Naive thymus-derived CD4-positive, alpha-beta T cell (primary cell): ENCODE data around the gene CDK17. TPM values are rescaled to one million over a fixed set of nuclear protein-coding genes. Genes with fewer than 3 reads are reported as not detected.

Experiments
- ATAC-seq: fragments of 150-1000 bp; cut with Tn5 transposase; 2 replicates; pipeline ENCODE4 v1.10.0; 2021; ENCODE audit warnings: mild to moderate bottlenecking, moderate library complexity
- CTCF ChIA-PET: fragments of 350-600 bp; sonication (Branson Sonifier 250); formaldehyde crosslinking; loops from one replicate; lab custom pipeline; 2021; ENCODE audit warnings: antibody characterized with exemption; lab: Charles Lee
- POLR2A ChIA-PET: fragments of 350-600 bp; sonication (Branson Sonifier 250); formaldehyde crosslinking; loops from one replicate; lab custom pipeline; 2021; ENCODE audit warnings: antibody characterized with exemption, inconsistent platforms; lab: Charles Lee
- DNase-seq, 9 donors: peaks; one replicate each; pipeline versions ENCODE4 v3.0.0 to v3.0.0-alpha.2; 2020 to 2022; ENCODE audit warnings: mixed read lengths in 1 of 9
- H3K27ac ChIP-seq: one replicate; pipeline ENCODE4 v1.7.0; 2013; ENCODE audit warnings: mild to moderate bottlenecking, low read depth, low read length, moderate library complexity
- H3K27me3 ChIP-seq, 2 donors: one replicate each; pipeline ENCODE4 v1.7.0; 2013; ENCODE audit warnings: low read length in 2 of 2, mild to moderate bottlenecking in 2 of 2, moderate library complexity in 2 of 2; ENCODE audit not compliant: control insufficient read depth in 2 of 2, insufficient read depth in 2 of 2
- H3K36me3 ChIP-seq, 3 experiments: 1 replicate in 2 of 3; 2 replicates in 1 of 3; pipeline ENCODE4 v1.7.0; 2013; ENCODE audit warnings: low read length in 3 of 3, mild to moderate bottlenecking in 3 of 3, moderate library complexity in 1 of 3; ENCODE audit not compliant: insufficient read depth in 3 of 3, control insufficient read depth in 2 of 3
- H3K4me1 ChIP-seq, 2 donors: one replicate each; pipeline ENCODE4 v1.7.0; 2013; ENCODE audit warnings: low read length in 2 of 2, mild to moderate bottlenecking in 2 of 2, moderate library complexity in 1 of 2; ENCODE audit not compliant: control insufficient read depth in 2 of 2, insufficient read depth in 2 of 2
- H3K4me3 ChIP-seq: 2 replicates; pipeline ENCODE4 v1.7.0; 2013; ENCODE audit warnings: mild to moderate bottlenecking, low read length
- H3K9me3 ChIP-seq, 3 experiments: 1 replicate in 2 of 3; 2 replicates in 1 of 3; pipeline ENCODE4 v1.7.0; 2013; ENCODE audit warnings: low read length in 3 of 3; ENCODE audit not compliant: control insufficient read depth in 2 of 3
- H3K27ac Mint-ChIP-seq, 9 donors: one replicate each; pipeline ENCODE4 v1.8.0; 2020 to 2022; ENCODE audit warnings: mixed read lengths in 9 of 9, mild to moderate bottlenecking in 8 of 9, moderate library complexity in 5 of 9, inconsistent platforms in 2 of 9
- H3K27me3 Mint-ChIP-seq, 5 donors: one replicate each; pipeline ENCODE4 v1.8.0; 2021 to 2022; ENCODE audit warnings: mixed read lengths in 5 of 5, mild to moderate bottlenecking in 1 of 5
- H3K36me3 Mint-ChIP-seq, 5 donors: one replicate each; pipeline ENCODE4 v1.8.0; 2020 to 2022; ENCODE audit warnings: mixed read lengths in 5 of 5, mild to moderate bottlenecking in 3 of 5, inconsistent platforms in 1 of 5
- H3K4me1 Mint-ChIP-seq, 7 donors: one replicate each; pipeline ENCODE4 v1.8.0; 2020 to 2022; ENCODE audit warnings: mixed read lengths in 7 of 7, mild to moderate bottlenecking in 3 of 7, inconsistent platforms in 1 of 7
- H3K4me3 Mint-ChIP-seq, 10 donors: one replicate each; pipeline ENCODE4 v1.8.0; 2020 to 2022; ENCODE audit warnings: mild to moderate bottlenecking in 10 of 10, mixed read lengths in 10 of 10, moderate library complexity in 6 of 10, inconsistent platforms in 2 of 10
- H3K9me3 Mint-ChIP-seq, 11 donors: one replicate each; pipeline ENCODE4 v1.8.0; 2020 to 2022; ENCODE audit warnings: mixed read lengths in 11 of 11, mild to moderate bottlenecking in 4 of 11, inconsistent platforms in 1 of 11, moderate library complexity in 1 of 11
- intact Hi-C, 2 donors: fragments of 100-400 bp; cut with micrococcal nuclease; formaldehyde crosslinking; loops; one replicate each; pipeline ENCODE4 v1.15.1; 2023
- polyA plus RNA-seq, 2 donors: library from polyadenylated mRNA; unstranded; fragments of 300-500 nt; fragmentation: Illumina TruSeq; gene quantifications; one replicate each; pipeline ENCODE4 v1.2.3, GENCODE V29; 2021
- total RNA-seq, 6 experiments: library from RNA in 5 of 6; stranded (reverse) in 5 of 6; gene quantifications; 1 replicate in 5 of 6; 2 replicates in 1 of 6; pipeline ENCODE4 v1.2.3 and lab custom pipeline; 2021 to 2026

Gene CDK17
- total and polyA plus RNA-seq, 7 experiments from 2014 or later: 30.0 to 112 (median 67.0) TPM

DNA sequence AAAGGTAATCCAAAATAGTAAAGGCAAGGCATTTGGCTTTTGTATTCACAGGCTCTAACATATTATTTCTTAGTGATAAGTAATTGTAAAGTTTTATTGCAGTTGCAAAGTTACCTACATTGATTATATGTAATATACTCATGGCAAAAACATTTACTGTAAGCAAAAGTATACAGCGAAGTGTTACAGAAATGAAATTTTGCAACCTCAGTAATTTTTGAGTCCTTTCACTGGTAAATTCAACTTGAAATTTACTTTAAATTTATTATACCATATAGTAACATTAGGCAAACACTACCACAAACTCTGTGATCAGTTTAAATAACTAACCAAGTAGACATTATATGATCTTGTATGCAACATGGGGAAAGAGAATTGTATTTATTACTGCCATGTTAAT lies 89.0 kb downstream of the CDK17 start:
- no peak overlapping the region for H3K27ac ChIP-seq
- CTCF ChIA-PET: interaction anchor here (1.6 kb wide), 1 partner anchor 90 kb away, joined by 7 read pairs; the partner anchor contains the start of gene CDK17
- H3K4me1 Mint-ChIP-seq: peaks cover 10 to 53% (median 39%) of the 10 kb centered on the region in 7 donors
- peaks cover 5 to 14% (median 12%) of the 10 kb centered on the region in 5 donors for H3K36me3 Mint-ChIP-seq
- H3K4me3 ChIP-seq: no peak overlapping the region
- no peaks in the 10 kb centered on the region for H3K9me3 ChIP-seq
- intact Hi-C loops: no loop called here
- peaks cover 0 to 8% (median 0%) of the 10 kb centered on the region in 3 experiments for H3K36me3 ChIP-seq
- no peak overlapping the region for H3K27ac Mint-ChIP-seq
- H3K4me3 Mint-ChIP-seq: no peak overlapping the region
- H3K9me3 Mint-ChIP-seq: no peaks in the 10 kb centered on the region
- DNase-seq: no peak
- ATAC-seq: no peak
- POLR2A ChIA-PET: interaction anchor here (1.4 to 1.6 kb wide), 2 partner anchors 26 to 89 kb away, joined by 3 read pairs; partner anchors contain the start of gene CDK17
- H3K27me3 Mint-ChIP-seq: no peaks in the 10 kb centered on the region
- H3K27me3 ChIP-seq: no peaks in the 10 kb centered on the region
- H3K4me1 ChIP-seq: peaks cover 0 to 4% of the 10 kb centered on the region in 2 donors

DNA sequence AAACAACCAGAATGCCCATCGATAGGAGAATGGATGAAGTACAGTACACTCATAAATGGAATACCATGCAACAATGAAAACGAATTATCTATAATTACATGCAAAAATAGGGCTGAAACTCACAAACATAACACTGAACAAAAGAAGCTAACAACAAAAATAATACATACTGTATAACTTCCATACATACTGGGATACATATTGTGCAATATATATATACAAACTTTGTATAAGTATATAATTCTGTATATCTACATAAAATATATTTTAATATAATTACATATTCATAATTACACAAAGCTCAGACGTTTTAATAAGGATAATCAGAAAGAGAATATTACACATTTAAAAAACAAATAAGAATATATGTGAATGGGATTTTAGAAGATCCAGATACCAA lies 90.2 kb downstream of the CDK17 start:
- CTCF ChIA-PET: no interaction called here

DNA sequence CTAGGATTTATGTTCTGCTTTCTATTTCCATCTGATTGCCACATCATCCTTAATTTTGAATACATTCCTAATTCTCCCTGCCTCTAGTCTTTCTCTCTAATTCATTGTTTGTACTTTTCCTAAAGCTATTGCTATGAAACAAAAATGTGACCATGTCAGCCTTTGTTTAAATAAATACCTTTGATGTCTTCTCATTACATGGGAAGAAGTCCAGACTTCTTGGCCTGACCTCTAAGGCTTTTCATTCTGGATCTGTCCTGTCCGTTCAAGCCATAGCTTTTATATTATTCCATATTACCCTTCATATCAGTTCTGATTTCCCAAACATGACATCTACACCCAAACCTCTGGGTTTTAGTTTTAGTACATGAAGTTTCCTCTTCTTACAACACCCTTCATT lies 91.4 kb downstream of the CDK17 start:
- ATAC-seq (no peak), DNase-seq (no peak)
- Mint-ChIP-seq H3K27ac (peak overlapping the region in 4 of 9 donors; percentile 29 to 76 (median 36)), H3K36me3 (peaks cover 5 to 18% (median 12%) of the 10 kb centered on the region in 5 donors), H3K27me3 (no peaks in the 10 kb centered on the region), H3K4me1 (peaks cover 10 to 51% (median 31%) of the 10 kb centered on the region in 7 donors), H3K4me3 (peak overlapping the region in 1 of 10 donors; percentile 30), H3K9me3 (no peaks in the 10 kb centered on the region)
- H3K36me3 ChIP-seq: peaks cover 0 to 8% (median 0%) of the 10 kb centered on the region in 3 experiments
- POLR2A ChIA-PET: interaction anchor here (0.7 kb wide), 1 partner anchor 14 kb away, joined by 4 read pairs; no protein-coding TSS in a partner anchor
- no peak overlapping the region for H3K27ac ChIP-seq
- no peaks in the 10 kb centered on the region for H3K27me3 ChIP-seq
- intact Hi-C loops: loop anchor here in 1 of 2 donors (2.0 kb wide), 1 partner anchor 14 kb away; no protein-coding TSS in a partner anchor
- CTCF ChIA-PET: interaction anchor here (1.0 kb wide), 1 partner anchor 92 kb away, joined by 5 read pairs; the partner anchor contains the start of gene CDK17
- H3K4me3 ChIP-seq: no peak overlapping the region
- H3K9me3 ChIP-seq: no peaks in the 10 kb centered on the region
- no peaks in the 10 kb centered on the region for H3K4me1 ChIP-seq

More for the DNA sequence above, 90.2 kb downstream of the CDK17 start:
- Histone ChIP-seq H3K36me3 (peaks cover 0 to 8% (median 0%) of the 10 kb centered on the region in 3 experiments), H3K4me1 (peaks cover 0 to under 1% of the 10 kb centered on the region in 2 donors), H3K4me3 (no peak overlapping the region), H3K27me3 (no peaks in the 10 kb centered on the region), H3K9me3 (no peaks in the 10 kb centered on the region), H3K27ac (no peak overlapping the region)
- Mint-ChIP-seq H3K4me1 (peaks cover 11 to 53% (median 41%) of the 10 kb centered on the region in 7 donors), H3K36me3 (peaks cover 5 to 18% (median 12%) of the 10 kb centered on the region in 5 donors), H3K27me3 (no peaks in the 10 kb centered on the region), H3K4me3 (no peak overlapping the region), H3K9me3 (no peaks in the 10 kb centered on the region), H3K27ac (peak overlapping the region in 2 of 9 donors; percentile 6 to 36)
- ATAC-seq (no peak), DNase-seq (no peak)
- intact Hi-C loops: no loop called here
- POLR2A ChIA-PET: interaction anchor here (0.5 to 1.6 kb wide), 4 partner anchors 16 to 90 kb away, joined by 3 read pairs; partner anchors contain the start of gene CDK17

DNA sequence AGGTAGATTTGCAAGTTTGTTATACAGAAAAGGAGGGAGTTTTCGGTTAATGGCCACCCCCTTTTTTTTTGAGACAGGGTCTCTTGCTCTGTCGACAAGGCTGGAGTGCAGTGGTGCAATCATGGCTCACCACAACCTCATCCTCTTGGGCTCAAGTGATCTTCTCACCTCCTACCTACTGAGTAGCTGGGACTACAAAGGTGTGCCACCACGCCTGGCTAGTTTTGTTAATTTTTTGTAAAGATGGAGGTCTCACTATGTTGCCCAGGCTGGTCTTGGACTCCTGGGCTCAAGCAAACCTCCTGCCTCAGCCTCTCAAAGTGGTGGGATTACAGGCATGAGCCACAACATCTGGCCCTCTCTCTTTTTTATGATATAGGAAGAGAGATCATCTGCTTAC lies 94.6 kb downstream of the CDK17 start:
- POLR2A ChIA-PET: interaction anchor here (2.6 kb wide), 1 partner anchor 93 kb away, joined by 10 read pairs; no protein-coding TSS in a partner anchor
- CTCF ChIA-PET: no interaction called here
- Histone ChIP-seq H3K27me3 (no peaks in the 10 kb centered on the region), H3K9me3 (no peaks in the 10 kb centered on the region), H3K36me3 (peaks cover 0 to 8% (median 0%) of the 10 kb centered on the region in 3 experiments), H3K27ac (no peak overlapping the region), H3K4me1 (no peaks in the 10 kb centered on the region), H3K4me3 (no peak overlapping the region)
- H3K27me3 Mint-ChIP-seq: no peaks in the 10 kb centered on the region
- intact Hi-C loops: loop anchor here in 1 of 2 donors (2.0 kb wide), 1 partner anchor 95 kb away; the partner anchor contains the start of gene CDK17
- no peak for ATAC-seq
- H3K4me1 Mint-ChIP-seq: peaks cover 13 to 55% (median 34%) of the 10 kb centered on the region in 7 donors
- H3K27ac Mint-ChIP-seq: peak overlapping the region in 3 of 9 donors; percentile 43 to 54 (median 50)
- H3K36me3 Mint-ChIP-seq: peaks cover 5 to 23% (median 14%) of the 10 kb centered on the region in 5 donors
- H3K4me3 Mint-ChIP-seq: no peak overlapping the region
- no peaks in the 10 kb centered on the region for H3K9me3 Mint-ChIP-seq
- DNase-seq: no peak

DNA sequence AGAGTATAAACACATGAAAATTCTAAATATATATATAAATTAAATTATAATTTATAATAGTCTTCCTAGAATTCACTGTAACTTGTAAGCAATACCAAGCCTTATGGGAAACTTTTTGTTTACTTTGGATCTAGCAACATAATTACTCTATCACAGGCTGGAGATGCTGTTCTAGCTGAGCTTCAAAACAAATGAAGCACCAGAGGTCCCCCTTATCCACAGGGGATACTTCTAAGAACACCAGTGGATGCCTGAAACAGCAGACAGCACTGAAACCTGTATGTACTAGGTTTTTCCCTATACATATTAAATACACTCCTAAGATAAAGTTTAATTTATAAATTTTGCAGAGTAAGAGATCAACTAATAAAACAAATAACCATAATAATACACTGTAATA lies 96.6 kb downstream of the CDK17 start:
- Mint-ChIP-seq H3K27me3 (no peaks in the 10 kb centered on the region), H3K4me3 (no peak overlapping the region), H3K4me1 (peaks cover 8 to 45% (median 30%) of the 10 kb centered on the region in 7 donors), H3K27ac (no peak overlapping the region), H3K36me3 (peaks cover 0 to 21% (median 14%) of the 10 kb centered on the region in 5 donors), H3K9me3 (no peaks in the 10 kb centered on the region)
- Histone ChIP-seq H3K36me3 (peaks cover 0 to 8% (median 7%) of the 10 kb centered on the region in 3 experiments), H3K9me3 (no peaks in the 10 kb centered on the region), H3K4me1 (no peaks in the 10 kb centered on the region), H3K27ac (no peak overlapping the region), H3K27me3 (no peaks in the 10 kb centered on the region), H3K4me3 (no peak overlapping the region)
- ATAC-seq: no peak
- ChIA-PET POLR2A (interaction anchor here (0.5 to 0.7 kb wide), 2 partner anchors 8 to 11 kb away, joined by 3 read pairs; no protein-coding TSS in a partner anchor), CTCF (interaction anchor here (1.1 kb wide), 1 partner anchor 213 kb away, joined by 3 read pairs; no protein-coding TSS in a partner anchor)
- intact Hi-C loops: loop anchor here in 1 of 2 donors (2.0 kb wide), 1 partner anchor 17 kb away; no protein-coding TSS in a partner anchor
- no peak for DNase-seq

DNA sequence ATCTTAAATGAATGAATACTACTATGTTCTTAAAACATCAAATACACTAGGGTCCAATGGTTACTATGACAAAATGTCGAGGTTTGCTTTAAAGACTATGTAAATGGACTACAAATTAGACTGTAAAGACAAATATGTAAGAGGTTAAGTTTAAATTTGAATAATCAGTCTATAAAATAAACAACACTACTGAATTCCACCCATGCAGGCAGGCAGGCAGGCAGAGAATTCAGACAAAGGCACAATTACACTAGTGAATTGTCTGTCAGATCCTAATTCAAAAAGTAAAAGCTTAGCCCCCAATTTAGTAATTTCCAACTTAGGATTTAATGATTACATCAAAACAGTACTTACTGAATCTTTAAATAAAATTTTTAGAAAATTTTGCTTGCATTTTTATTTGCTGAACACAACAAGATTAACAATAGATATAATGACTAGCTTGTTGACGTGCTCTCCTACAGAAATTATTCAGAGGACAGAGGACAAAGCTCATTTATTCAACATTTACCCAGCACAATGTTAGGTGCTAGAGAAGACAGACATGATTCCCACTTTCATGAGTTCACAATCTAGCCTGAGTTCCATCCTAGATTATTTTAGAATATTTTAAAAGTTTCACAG lies 97.4 kb downstream of the CDK17 start:
- Mint-ChIP-seq H3K36me3 (peaks cover 0 to 22% (median 14%) of the 10 kb centered on the region in 5 donors), H3K4me1 (peaks cover 7 to 44% (median 29%) of the 10 kb centered on the region in 7 donors), H3K27ac (no peak overlapping the region), H3K9me3 (no peaks in the 10 kb centered on the region), H3K27me3 (no peaks in the 10 kb centered on the region), H3K4me3 (no peak overlapping the region)
- Histone ChIP-seq H3K36me3 (peaks cover 0 to 8% (median 7%) of the 10 kb centered on the region in 3 experiments), H3K4me1 (no peaks in the 10 kb centered on the region), H3K9me3 (no peaks in the 10 kb centered on the region), H3K4me3 (no peak overlapping the region), H3K27ac (no peak overlapping the region), H3K27me3 (no peaks in the 10 kb centered on the region)
- POLR2A ChIA-PET: interaction anchor here (0.7 to 1.0 kb wide), 4 partner anchors 10 to 151 kb away, joined by 3 read pairs; no protein-coding TSS in a partner anchor
- intact Hi-C loops: loop anchor here in 1 of 2 donors (2.0 kb wide), 1 partner anchor 16 kb away; no protein-coding TSS in a partner anchor
- CTCF ChIA-PET: interaction anchor here (0.7 to 1.1 kb wide), 2 partner anchors 99 to 214 kb away, joined by 3 to 4 read pairs; no protein-coding TSS in a partner anchor
- DNase-seq: no peak
- ATAC-seq: no peak
